SK-N-MC (cell line): Measurements from ENCODE around the gene XRCC1.

ENCODE experiments used
- EZH2 ChIP-seq: fragments of 200-600 bp; sonication (generic); IDR thresholded peaks from one replicate; pipeline ENCODE4 v1.6.1; 2017; ENCODE audit warnings: antibody characterized with exemption
- POLR2AphosphoS5 ChIP-seq: IDR thresholded peaks from 2 replicates; pipeline ENCODE4 v1.6.1; 2012; ENCODE audit warnings: mild to moderate bottlenecking, low read depth, low read length, borderline replicate concordance

- TF ChIP-seq POLR2AphosphoS5 (no peak), EZH2 (no peak)
These were observed 80.2 kb downstream of the XRCC1 start for GRCh38 chr19:43495082-43495481.
